Stimulated activated CD4-positive, alpha-beta T cell treated with anti-CD3 and anti-CD28 coated beads, Interleukin-2, amount 100 ng/mL, for 4 hours (primary cell): ENCODE measurements around the gene PAQR8.
A peak's percentile ranks its signal among the peaks of the same experiment; 100 is the strongest.

Experiments used
- DNase-seq: peaks from one replicate; pipeline ENCODE4 v3.0.0-alpha.2; 2020; ENCODE audit warnings: low read depth

Gene PAQR8

DNA sequence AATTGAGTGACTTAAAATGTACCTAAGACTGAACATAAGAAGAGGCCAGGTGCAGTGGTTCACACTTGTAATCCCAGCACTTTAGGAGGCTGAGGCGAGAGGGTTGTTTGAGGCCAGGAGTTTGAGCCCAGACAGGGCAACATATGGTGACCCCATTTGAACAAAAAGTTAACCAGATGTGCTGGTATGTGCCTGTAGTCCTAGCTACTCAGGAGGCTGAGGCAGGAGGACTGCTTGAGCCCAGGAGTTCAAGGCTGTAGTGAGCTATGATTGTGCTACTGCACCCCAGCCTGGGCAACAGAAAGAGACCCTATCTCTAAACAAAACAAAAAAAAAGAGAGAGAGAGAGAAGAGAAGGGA, 10.1 kb upstream of the PAQR8 start:
- DNase-seq = no peak

DNA sequence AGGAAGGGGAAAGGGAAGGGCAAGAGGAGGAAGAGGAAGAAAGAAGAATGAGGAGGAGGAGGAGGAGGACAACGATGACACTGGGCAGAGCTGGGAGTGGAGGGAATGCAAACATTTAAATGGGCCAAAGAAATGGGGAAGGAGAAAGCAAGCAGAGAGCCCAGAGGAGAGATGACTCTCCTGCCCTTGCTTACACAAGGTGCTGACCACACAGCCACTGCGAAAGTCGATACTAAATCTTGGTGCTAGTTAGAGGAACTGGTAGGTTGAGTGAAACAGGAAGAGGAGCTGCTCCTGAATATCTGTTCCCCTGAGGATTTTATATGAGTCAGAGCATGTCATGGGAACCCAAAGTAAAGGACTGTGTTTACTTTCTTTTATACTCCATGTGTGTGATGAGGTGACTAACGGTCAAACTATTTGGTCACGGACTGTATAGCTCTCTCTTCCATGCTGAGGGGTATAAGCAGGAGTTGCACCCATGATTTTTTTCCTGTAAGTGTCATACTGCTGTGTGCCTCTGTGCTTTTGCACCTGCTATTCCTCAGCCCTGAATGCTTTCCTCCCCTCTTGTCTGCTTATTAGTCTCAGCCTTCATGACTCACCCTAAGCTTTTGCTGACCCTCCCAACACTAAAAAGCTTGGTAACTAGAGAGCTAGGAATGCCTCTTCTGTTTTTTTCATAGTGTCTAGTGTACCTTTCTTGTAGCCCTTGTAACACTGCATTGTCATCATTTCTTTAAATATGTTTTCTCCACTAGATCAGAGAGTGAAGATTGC, 9.5 kb upstream of the PAQR8 start:
- DNase-seq = no peak

GRCh38 chr6:52356017-52356416, 5.9 kb upstream of the PAQR8 start:
- no peak for DNase-seq

- DNase-seq = no peak
Measured at GRCh38 chr6:52359403-52359802, 2.5 kb upstream of the PAQR8 start.

DNA sequence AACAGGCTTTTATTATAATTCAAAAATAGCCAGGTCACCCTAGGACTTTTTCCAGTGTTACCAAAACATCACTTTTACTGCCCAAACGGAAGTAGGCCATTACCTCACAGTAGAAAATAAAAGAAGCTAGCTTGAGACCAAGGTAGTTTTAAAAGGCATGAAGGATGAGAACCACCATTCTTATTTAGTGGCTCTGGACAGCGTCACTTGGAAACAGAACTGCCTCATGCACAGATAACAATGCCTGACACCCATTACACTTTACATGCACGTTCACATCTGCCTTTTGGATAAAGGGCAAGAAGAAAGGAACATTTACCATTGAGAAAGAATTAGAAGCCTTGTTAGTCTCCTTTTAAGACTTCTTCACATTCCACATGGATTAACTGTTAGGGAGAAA, 1.9 kb upstream of the PAQR8 start:
- no peak for DNase-seq

GRCh38 chr6:52360601-52361413, 1.1 kb upstream of the PAQR8 start:
- no peak for DNase-seq

GRCh38 chr6:52361414-52361944, 472 bp upstream of the PAQR8 start:
- DNase-seq = no peak

DNA sequence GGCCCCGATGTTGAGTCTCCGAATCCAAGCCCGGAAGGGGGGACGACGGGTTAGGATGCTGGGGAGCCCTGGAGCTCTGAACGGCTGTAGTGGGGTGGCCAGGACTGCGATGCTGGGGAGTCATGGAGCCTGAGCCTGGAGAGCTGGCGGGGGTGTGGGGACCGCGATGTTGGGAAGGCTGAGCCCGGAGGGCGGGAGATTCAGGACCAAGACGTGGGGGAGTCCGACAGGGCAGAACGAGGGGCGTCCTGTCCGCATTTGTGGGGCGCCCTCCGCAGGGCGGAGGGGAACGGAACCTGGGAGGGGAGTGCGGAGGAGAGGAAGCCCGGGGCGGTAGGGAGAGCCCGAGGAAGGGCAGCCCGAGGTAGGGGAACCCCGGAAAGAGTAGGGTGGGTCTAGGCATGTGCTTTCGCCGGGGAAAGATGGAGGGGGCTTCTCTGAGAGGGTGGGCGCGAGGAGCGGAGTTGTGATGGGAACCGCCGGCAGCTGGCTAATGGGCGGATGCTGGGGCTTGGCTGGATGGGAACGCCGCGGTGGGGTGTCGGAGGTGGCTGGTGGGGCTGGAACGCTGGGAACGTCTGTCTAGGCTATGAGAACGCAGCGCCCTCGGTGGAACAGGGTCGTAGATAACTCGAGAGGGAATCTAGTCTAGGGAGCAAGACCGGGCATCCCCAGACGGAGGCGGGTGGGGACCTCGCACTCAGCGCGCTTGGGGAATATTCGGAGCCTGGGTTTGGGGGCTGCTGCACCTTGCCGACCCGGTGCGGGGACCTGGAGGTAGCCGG, 684 bp downstream of the PAQR8 start:
- peak; percentile 28 for DNase-seq

DNA sequence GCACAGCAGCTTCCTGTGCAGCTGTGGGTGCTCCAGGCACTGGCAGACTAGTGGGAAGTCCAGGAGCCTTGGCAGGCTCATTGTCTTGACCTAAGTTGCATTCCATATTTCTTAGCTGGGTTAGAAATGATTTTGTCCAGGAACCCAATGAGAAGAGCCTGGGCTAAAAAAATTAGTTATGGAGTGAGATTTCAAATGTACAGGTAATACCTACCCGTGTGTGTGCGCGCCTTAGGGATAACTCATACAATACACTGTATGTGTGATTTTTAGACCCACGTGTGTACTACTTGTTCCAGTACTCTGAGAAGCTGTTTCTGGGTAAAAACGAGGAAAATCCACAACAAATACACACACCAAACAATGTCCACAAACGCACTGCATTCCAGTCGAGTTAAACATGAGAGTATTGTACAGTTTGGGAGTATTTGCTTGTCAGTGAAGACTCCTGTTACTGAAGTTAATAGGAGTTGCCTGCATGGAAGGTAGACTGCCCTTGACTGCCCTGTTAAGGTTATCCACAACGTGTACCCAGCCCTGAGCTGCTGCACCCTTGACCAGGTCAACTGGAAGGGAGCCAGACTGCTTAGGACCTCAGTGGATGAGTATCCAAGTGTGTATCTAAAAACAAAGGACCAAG, 1.4 kb downstream of the PAQR8 start:
- DNase-seq = no peak

GRCh38 chr6:52364480-52365166, 2.7 kb downstream of the PAQR8 start:
- DNase-seq = no peak

- no peak for DNase-seq
Measured at GRCh38 chr6:52365317-52365716, 3.4 kb downstream of the PAQR8 start.

- no peak for DNase-seq
Measured at GRCh38 chr6:52365866-52366540, 4.1 kb downstream of the PAQR8 start.

GRCh38 chr6:52368002-52368401, 6.1 kb downstream of the PAQR8 start:
- no peak for DNase-seq

DNA sequence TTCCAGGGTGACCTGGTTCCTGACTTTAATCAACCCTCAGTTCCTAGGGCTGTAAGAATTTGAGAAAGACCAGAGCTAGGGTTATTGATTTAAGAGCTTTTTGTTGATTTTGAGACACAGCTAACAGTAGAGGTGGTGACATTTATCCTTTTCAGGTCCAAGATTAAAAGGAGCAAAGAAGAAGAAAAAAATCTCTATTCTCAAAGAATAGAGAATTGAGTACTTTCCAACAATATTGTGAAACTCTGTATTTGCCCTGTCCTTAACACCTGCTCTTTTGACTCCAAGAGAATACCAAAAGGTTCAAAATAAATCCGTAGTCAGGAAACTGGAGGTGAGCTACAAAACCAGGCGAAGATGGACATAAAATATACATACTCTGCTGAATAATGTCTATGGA, 7.3 kb downstream of the PAQR8 start:
- DNase-seq = no peak

GRCh38 chr6:52371656-52372191, 9.8 kb downstream of the PAQR8 start:
- no peak for DNase-seq

DNA sequence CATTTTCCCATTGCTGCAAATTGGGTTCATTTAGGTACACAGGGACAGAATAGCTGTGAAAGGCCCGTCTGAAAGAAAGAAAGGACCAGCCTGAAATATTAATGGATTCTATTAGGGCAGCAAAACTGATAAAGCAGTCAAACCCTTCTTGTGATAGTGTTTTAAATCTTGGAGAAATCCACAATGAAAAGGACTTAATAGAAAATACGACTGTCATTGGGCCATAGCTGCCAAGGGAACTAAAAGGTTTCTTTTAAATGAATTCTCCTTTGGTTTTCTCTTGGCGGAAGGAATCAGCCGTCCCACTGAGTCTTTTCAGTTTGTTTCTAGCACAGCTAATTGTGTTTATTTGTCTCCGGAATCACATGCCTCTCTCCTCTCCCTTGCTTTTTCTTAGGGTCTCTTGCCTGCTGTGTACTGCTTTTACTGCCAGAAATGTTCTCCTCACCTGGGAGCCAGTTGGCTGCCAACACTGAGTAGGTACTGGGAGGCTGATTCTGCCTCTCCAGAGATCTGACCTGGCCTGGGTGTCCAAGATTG, 11.3 kb downstream of the PAQR8 start:
- no peak for DNase-seq

DNA sequence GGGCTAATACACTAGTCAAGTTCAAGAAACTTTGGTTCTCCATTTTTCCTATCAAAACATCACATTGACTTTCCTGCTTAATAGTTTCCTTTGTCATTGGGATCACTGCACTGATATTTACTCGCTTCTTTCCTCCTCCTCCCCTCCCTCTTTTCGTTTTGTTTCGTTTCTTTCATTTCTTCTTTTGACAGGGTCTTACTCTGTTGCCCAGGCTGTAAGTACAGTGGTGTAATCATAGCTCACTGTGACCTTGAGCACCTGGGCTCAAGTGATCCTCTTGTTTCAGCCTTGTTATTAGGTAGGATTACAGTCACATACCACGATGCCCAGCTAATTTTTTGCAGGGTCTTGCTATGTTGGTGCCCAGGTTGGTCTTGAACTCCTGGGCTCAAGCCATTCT, 12.3 kb downstream of the PAQR8 start:
- no peak for DNase-seq

GRCh38 chr6:52375780-52376556, 14.0 kb downstream of the PAQR8 start:
- DNase-seq = no peak

DNA sequence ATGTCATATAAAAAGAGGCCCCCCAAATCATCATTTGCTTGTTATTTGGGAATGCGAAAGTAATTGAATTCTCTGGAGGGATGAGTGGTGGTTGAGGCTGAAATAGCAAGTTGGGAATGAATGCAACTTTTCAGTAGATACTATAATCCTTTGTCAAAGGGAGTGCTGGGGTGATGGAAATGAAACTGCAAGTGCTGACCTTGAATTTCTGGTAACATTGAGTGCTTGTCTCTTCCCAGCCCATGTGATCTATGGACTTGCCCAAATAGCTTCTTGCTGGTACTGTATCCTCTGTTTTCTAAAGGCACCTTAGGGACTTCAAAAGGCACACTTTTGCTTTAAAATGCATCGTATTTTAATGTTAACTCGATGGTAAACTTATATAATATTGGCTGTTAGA, 14.8 kb downstream of the PAQR8 start:
- no peak for DNase-seq
